GM19023 (cell line): ENCODE measurements around the gene MMS19.

Source experiments
- ATAC-seq: cut with Tn5 transposase; IDR thresholded peaks from one replicate; pipeline ENCODE4 v1.9.1; 2021; ENCODE audit warnings: mild to moderate bottlenecking, moderate library complexity; ENCODE audit not compliant: unreplicated experiment

Gene MMS19

GRCh38 chr10:97525683-97526110 lies 27.5 kb upstream of the MMS19 start:
- no peak for ATAC-seq

DNA sequence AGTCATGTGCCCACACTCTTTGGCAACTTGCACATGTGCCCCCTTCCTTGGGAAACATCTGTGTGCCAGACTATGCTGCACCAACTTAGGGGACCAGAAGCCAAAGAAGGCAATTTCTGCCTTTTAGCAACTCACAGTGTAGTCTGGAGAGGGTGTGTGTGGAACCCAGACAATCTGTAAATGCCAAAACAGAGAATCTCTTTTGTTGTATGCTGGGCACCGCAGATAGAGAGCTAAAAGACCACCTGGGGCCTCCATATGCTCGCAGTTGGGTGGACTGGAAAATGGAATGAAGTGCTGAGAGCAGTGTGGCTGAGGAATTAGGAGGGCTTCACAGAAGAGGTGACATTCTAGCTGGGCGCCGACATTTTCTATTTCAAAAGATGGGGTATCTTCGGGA lies 26.9 kb upstream of the MMS19 start:
- ATAC-seq: no peak

DNA sequence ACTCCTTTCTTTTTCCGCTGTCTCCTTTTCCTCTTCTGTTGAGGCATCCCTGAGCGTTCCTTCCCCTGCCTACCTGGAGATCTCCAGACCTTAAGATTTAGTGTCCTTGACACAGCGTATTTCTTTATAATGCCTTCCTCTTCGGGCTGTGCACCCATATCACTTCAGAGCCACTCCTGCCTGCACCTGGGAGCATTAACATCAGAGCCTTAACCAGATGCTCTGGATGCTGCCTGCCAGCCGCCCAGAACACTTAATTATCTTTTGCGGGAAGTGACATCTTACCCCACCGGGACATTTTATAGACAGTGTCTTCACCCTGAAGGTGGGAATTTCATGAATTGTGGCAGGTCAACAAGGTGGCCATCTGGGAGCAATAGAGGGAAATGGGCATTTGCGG lies 24.7 kb upstream of the MMS19 start:
- no peak for ATAC-seq

DNA sequence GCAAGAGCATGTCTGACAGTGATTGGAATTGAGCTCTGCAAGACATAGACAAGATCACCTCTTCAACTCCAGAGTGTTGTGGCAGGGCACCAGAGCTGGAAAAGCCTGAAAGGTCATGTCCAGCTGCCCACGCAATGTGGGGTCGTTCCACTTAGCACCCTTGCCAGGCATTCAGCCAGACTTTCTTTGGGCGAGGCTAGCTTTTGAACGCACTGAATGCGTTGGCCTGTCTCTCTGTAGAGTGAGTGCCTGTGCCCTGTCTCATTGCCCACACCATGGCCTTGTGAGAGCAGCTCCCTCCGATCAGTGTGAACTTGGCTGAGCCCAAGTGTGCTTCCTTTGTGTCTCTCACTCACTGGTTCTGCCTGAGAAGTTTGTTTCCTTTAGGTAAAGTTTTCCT lies 23.8 kb upstream of the MMS19 start:
- no peak for ATAC-seq

DNA sequence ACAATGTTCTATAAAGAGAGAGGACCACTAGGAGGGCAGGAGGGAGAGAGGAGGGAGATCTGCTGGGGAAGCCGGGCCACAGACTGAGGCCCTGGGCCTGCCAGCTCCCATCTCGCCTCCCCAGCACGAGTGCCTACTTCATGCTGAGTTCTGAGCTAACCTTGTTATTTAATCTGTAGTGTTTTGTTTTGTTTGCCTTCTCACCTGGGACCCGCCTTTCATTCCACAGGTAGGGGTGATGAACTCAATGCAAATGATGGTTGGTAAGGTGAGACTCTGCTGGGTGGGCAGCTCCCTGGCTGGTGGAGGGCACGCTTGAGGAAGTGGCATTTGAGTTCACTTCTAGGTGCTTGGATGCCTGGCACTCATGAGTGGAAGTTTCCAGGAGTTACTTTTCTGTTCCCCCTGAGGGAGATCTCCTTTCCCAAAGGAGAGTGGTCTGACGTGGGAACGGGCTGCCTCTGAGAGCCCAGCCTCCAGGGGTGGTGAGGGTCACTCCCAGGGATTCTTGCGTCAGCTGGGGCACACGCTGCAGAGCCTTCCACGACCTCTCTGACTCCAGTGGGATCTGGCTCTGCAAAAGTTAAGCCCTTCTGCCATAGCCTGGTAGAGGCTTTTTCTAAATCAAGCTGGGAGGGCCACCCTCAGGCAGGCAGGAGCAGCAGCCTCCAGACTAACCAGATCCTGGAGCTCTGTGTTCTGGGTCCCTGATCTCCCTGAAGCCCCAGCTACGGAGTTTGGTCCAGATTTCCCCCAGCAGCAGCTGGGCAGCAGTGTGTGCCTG lies 22.9 kb upstream of the MMS19 start:
- ATAC-seq: no peak

- ATAC-seq: no peak
Observed at GRCh38 chr10:97520520-97520919, 22.3 kb upstream of the MMS19 start.

DNA sequence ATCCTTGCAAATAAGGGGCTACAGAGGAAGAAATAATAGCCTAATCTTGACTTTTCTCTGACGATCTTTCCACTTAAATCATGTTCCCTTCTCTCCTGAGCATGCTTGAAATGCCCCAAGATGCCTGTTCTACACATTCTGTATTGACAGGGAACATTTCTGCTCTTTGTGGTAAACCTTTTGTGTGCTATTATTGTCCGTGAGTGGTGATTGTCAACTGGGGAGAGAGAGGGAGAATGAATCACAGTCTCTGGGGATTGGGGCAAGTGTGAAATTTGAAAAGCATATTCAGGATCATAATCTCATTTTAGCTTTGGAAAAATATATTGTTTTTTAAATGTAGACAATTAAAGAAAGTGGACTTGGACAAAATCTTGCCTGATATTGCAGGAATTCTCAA lies 21.1 kb upstream of the MMS19 start:
- ATAC-seq: no peak

GRCh38 chr10:97518301-97519043 lies 20.2 kb upstream of the MMS19 start:
- ATAC-seq: no peak

DNA sequence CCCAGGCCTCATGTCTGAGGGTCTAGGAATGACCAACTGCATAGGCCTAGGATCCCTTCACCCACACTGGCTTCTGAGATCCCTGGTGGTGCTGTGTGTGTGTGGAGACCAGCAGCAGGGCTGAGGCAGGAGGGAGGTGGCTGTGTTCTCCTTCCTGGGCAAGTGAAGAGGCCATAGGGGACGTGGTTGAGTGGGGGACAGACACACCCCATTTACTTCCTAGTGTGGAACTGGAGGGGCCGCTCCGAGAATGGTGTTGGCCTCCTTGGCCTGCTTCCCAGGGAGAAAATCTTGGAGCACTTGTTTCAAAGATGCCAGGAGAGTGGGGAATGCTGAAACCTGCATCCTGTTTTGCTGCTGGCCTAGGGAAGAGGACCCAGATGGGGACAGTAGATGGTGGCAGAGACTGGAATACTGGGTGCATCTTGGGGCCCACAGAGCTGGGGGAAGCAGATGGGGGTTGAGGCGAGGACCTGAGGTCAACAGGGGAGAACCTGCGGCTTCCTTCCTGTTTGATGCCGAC lies 19.6 kb upstream of the MMS19 start:
- ATAC-seq: no peak

DNA sequence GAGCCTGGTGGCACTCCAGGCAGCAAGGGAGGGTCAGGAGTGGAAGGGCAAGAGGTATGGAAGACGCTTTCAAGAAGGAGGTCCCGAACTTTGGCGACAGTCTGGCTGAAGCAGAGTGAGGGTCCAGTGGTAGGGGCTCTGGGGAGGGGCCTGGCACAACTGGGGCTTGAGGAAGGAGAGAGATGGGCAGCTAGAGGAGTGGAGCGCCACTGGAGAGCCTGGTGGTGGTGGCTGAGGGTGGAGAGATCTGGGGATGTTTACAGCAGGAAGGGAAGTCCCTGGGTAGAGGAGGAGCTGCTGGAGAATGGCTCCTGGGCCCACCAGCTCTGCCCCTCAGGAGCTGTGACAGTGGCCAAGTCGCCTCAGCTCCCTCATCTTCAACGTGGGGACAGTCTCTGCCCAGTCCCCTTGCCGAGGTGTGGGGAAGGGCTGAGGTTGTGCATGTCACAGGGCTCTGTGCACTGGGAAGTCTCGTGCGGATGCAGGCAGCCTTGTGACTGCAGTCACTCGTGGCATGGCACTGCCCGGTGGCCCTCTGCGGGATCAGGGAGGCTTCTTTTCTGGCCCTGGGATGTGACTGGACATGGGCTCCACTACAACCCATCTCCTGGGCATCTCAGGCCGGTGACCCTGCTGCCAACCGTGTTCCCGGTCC lies 19.0 kb upstream of the MMS19 start:
- ATAC-seq: no peak

- no peak for ATAC-seq
Observed at GRCh38 chr10:97515271-97515978, 17.2 kb upstream of the MMS19 start.

DNA sequence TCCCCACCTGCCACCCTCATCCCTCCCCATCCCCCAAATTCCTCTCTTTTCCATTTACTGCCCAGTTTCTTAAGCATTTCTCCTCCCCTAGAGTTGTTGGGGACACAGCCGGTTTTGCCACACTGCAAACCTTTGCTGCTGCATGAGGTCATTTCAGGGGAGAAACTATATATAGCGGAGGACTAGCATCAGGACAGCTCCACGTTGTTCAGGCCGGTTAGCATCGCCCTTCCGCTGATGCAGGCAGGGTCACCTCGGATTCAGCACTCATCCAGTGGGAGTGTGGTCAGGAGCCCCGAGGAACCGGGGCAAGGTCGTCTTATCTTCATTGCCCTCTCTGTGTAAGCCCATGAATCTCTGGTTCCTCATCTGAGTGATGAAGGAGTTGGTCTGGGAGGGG lies 16.1 kb upstream of the MMS19 start:
- no peak for ATAC-seq

DNA sequence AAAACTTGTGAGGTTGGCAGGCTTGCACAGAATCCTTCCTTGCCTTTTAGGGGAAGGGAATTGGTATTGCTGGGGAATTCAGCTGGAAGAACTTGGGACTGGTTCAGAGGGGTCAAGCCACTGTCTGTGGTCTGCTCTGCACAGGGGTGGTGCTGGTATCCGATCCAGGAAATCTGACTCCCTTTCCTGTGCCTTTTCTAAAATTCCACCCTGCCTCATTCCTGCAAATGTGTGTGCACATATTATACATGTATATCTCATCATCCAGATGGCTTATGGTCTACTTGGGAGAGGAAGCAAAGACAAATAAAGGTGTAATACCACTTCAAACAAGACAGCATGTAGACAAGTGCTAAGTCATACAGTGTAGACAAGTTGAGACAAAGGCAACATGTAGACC lies 14.8 kb upstream of the MMS19 start:
- ATAC-seq: no peak

GRCh38 chr10:97511711-97512440 lies 13.7 kb upstream of the MMS19 start:
- no peak for ATAC-seq

DNA sequence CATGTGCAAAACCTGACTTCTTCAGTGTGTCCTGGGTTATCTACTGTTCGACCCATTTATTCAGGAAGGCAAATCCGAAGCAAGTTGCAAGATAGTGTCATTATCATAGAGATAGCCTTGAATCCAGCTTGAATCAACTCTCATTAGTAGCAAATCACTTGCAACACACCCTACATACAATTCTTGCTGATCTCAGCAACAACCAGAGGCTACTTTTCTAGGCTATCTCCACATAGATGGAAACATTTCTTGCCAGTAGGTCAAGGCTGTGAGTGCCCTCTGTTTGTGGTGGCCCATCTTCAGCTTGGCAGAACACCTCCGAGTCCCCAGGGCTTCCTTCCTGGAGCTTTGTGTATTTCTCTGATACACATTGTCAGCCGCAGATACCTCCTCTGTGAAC lies 12.5 kb upstream of the MMS19 start:
- ATAC-seq: no peak

- no peak for ATAC-seq
Observed at GRCh38 chr10:97509120-97509680, 11.0 kb upstream of the MMS19 start.

GRCh38 chr10:97508342-97508741 lies 10.1 kb upstream of the MMS19 start:
- no peak for ATAC-seq

DNA sequence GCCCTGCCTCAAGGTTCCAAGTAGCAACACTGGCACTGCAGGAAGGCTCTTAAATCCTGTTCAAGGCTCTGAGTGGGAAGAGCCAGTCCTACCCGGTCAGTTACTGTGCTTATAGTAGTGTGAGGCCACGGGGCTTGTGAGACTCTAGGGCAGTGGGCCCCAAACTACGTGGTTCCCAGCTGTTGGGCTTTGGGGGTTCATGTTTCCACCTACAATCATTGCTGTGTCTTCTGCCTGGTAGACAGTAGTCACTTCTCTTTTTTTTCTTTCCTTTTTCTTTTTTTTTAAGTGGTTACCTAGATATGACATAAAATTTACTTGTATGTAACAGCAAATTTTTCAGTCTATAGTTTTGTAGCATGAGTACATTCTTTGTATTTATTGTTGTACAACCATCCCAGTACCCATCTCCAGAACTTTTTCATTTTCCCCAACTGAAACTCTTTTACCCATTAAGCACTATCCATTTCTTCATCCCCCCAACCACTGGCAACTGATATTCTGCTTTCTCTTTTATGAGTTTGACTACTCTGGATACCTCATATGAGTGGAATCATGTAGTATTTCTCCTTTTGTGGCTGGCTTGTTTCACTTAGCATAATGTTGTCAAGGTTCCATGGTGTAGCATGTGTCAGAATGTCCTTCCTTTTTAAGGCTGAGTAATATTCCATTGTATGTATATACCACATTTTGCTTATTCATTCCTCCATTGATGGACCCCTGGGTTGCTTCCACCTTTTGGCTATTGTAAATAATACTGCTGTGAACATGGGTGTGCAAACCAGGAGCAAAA lies 8.2 kb upstream of the MMS19 start:
- ATAC-seq: no peak

DNA sequence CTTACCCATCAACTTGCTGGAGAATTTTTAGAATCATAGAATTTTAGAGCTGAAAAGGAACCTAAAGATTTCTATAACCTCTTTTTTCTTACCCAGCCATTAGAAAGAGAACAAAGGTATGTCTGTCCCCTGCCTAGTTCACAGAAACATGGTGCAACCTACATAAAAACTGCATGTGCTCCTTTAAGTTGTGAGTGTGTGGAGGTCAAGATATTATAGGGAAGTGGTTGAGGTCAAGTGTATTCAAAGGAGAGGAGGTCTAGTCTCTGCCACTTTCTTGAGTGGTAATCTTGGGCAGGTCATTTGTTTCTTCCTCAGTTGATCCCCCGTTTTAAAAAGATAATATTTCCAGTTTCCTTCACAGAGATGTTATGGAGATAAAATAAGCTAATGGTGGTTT lies 6.9 kb upstream of the MMS19 start:
- ATAC-seq: no peak
